ENCODE measurements around the gene PEAR1.

The PEAR1 gene

DNA sequence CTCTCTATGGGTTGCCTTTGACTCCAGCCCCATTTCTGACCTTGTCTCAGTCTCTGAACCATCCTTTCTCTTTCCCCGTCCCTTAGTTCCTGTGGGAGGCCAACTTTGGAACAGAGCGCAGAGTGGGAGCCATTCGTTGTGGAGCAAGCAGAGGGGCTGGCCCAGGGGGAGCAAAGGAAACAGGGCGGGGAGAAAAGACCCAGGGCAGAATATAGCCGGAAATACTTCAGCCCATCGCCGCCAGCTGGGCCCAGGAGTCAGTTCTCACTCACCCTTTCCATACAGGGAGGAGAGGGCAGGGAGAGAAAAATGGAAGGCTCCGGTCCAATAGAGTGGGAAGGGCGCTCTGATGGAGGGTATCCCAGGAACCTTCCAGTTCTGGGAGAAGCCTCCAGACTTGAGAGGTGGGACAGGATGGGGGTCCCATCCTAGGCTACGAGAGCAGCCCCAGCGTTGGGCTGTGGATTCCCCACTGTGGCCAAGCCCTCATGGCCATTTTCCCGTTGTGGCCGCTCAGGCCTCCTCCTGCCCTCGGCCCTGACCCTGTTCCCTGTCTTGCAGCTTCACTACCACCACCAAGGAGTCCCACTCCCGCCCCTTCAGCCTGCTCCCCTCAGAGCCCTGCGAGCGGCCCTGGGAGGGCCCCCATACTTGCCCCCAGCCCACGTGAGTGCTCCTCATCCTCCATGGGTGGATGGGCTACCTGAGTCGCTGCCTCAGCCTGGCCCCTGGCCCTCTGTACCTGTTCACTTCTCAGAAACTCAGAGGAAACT is 10.9 kb downstream of the PEAR1 start:
- DNase-seq (ENCODE audit: insufficient read length, low spot score) (no peak), FAIRE-seq (no peak)
- no peak for TF ChIP-seq POLR2A (IDR thresholded peaks at IDR 0.05; ENCODE audit: low read depth, low read length)
- no peak for TF ChIP-seq SPI1 (IDR thresholded peaks at IDR 0.05; ENCODE audit: low read depth, low read length)
- TF ChIP-seq TAF1 (IDR thresholded peaks at IDR 0.05; ENCODE audit: low read depth, low read length): no peak
- no peak for TF ChIP-seq PAX5 (IDR thresholded peaks at IDR 0.05; ENCODE audit: insufficient read depth, low read length, severe bottlenecking)
- TF ChIP-seq POLR2AphosphoS5 (IDR thresholded peaks at IDR 0.05; ENCODE audit: low read depth, low read length): no peak
- no peak for TF ChIP-seq POU2F2 (IDR thresholded peaks at IDR 0.05; ENCODE audit: low read depth, low read length)

GRCh38 chr1:156905176-156905575 is 11.7 kb downstream of the PEAR1 start:
- TF ChIP-seq PAX5 (IDR thresholded peaks at IDR 0.05; ENCODE audit: insufficient read depth, low read length, severe bottlenecking) (no peak), POLR2AphosphoS5 (IDR thresholded peaks at IDR 0.05; ENCODE audit: low read depth, low read length) (no peak), TAF1 (IDR thresholded peaks at IDR 0.05; ENCODE audit: low read depth, low read length) (no peak), POLR2A (IDR thresholded peaks at IDR 0.05; ENCODE audit: low read depth, low read length) (no peak), POU2F2 (IDR thresholded peaks at IDR 0.05; ENCODE audit: low read depth, low read length) (no peak), SPI1 (IDR thresholded peaks at IDR 0.05; ENCODE audit: low read depth, low read length) (no peak)
- DNase-seq (ENCODE audit: insufficient read length, low spot score) (no peak), FAIRE-seq (no peak)

GRCh38 chr1:156905651-156906050 is 12.1 kb downstream of the PEAR1 start:
- DNase-seq (ENCODE audit: insufficient read length, low spot score) (no peak), FAIRE-seq (no peak)
- TF ChIP-seq POLR2AphosphoS5 (IDR thresholded peaks at IDR 0.05; ENCODE audit: low read depth, low read length) (no peak), PAX5 (IDR thresholded peaks at IDR 0.05; ENCODE audit: insufficient read depth, low read length, severe bottlenecking) (no peak), SPI1 (IDR thresholded peaks at IDR 0.05; ENCODE audit: low read depth, low read length) (no peak), TAF1 (IDR thresholded peaks at IDR 0.05; ENCODE audit: low read depth, low read length) (no peak), POU2F2 (IDR thresholded peaks at IDR 0.05; ENCODE audit: low read depth, low read length) (no peak), POLR2A (IDR thresholded peaks at IDR 0.05; ENCODE audit: low read depth, low read length) (no peak)

GRCh38 chr1:156906206-156906906 is 12.8 kb downstream of the PEAR1 start:
- TF ChIP-seq TAF1 (IDR thresholded peaks at IDR 0.05; ENCODE audit: low read depth, low read length) (no peak), SPI1 (IDR thresholded peaks at IDR 0.05; ENCODE audit: low read depth, low read length) (no peak), POLR2AphosphoS5 (IDR thresholded peaks at IDR 0.05; ENCODE audit: low read depth, low read length) (no peak), PAX5 (IDR thresholded peaks at IDR 0.05; ENCODE audit: insufficient read depth, low read length, severe bottlenecking) (no peak), POU2F2 (IDR thresholded peaks at IDR 0.05; ENCODE audit: low read depth, low read length) (no peak), POLR2A (IDR thresholded peaks at IDR 0.05; ENCODE audit: low read depth, low read length) (no peak)
- DNase-seq (ENCODE audit: insufficient read length, low spot score) (no peak), FAIRE-seq (no peak)

GRCh38 chr1:156908541-156908940 is 15.0 kb downstream of the PEAR1 start:
- no peak for DNase-seq (ENCODE audit: insufficient read length, low spot score)
- FAIRE-seq: no peak
- no peak for TF ChIP-seq SPI1 (IDR thresholded peaks at IDR 0.05; ENCODE audit: low read depth, low read length)
- no peak for TF ChIP-seq PAX5 (IDR thresholded peaks at IDR 0.05; ENCODE audit: insufficient read depth, low read length, severe bottlenecking)
- TF ChIP-seq POLR2AphosphoS5 (IDR thresholded peaks at IDR 0.05; ENCODE audit: low read depth, low read length): no peak
- no peak for TF ChIP-seq TAF1 (IDR thresholded peaks at IDR 0.05; ENCODE audit: low read depth, low read length)
- TF ChIP-seq POU2F2 (IDR thresholded peaks at IDR 0.05; ENCODE audit: low read depth, low read length): no peak
- TF ChIP-seq POLR2A (IDR thresholded peaks at IDR 0.05; ENCODE audit: low read depth, low read length): no peak

- FAIRE-seq (no peak), DNase-seq (ENCODE audit: insufficient read length, low spot score) (no peak)
Measured at GRCh38 chr1:156908955-156909354, 15.4 kb downstream of the PEAR1 start.

GRCh38 chr1:156909671-156910070 is 16.2 kb downstream of the PEAR1 start:
- no peak for DNase-seq (ENCODE audit: insufficient read length, low spot score)
- no peak for FAIRE-seq
- TF ChIP-seq POLR2AphosphoS5 (IDR thresholded peaks at IDR 0.05; ENCODE audit: low read depth, low read length): no peak
- TF ChIP-seq SPI1 (IDR thresholded peaks at IDR 0.05; ENCODE audit: low read depth, low read length): no peak
- no peak for TF ChIP-seq TAF1 (IDR thresholded peaks at IDR 0.05; ENCODE audit: low read depth, low read length)
- TF ChIP-seq POLR2A (IDR thresholded peaks at IDR 0.05; ENCODE audit: low read depth, low read length): no peak
- no peak for TF ChIP-seq POU2F2 (IDR thresholded peaks at IDR 0.05; ENCODE audit: low read depth, low read length)
- no peak for TF ChIP-seq PAX5 (IDR thresholded peaks at IDR 0.05; ENCODE audit: insufficient read depth, low read length, severe bottlenecking)

More at GRCh38 chr1:156908955-156909354, 15.4 kb downstream of the PEAR1 start:
- TF ChIP-seq POU2F2 (IDR thresholded peaks at IDR 0.05; ENCODE audit: low read depth, low read length) (no peak), PAX5 (IDR thresholded peaks at IDR 0.05; ENCODE audit: insufficient read depth, low read length, severe bottlenecking) (no peak), TAF1 (IDR thresholded peaks at IDR 0.05; ENCODE audit: low read depth, low read length) (no peak), SPI1 (IDR thresholded peaks at IDR 0.05; ENCODE audit: low read depth, low read length) (no peak), POLR2A (IDR thresholded peaks at IDR 0.05; ENCODE audit: low read depth, low read length) (no peak), POLR2AphosphoS5 (IDR thresholded peaks at IDR 0.05; ENCODE audit: low read depth, low read length) (no peak)

GRCh38 chr1:156910309-156910782 is 16.8 kb downstream of the PEAR1 start:
- FAIRE-seq (peak; percentile 23), DNase-seq (ENCODE audit: insufficient read length, low spot score) (peak; percentile 81)
- no peak for TF ChIP-seq TAF1 (IDR thresholded peaks at IDR 0.05; ENCODE audit: low read depth, low read length)
- no peak for TF ChIP-seq SPI1 (IDR thresholded peaks at IDR 0.05; ENCODE audit: low read depth, low read length)
- TF ChIP-seq PAX5 (IDR thresholded peaks at IDR 0.05; ENCODE audit: insufficient read depth, low read length, severe bottlenecking): no peak
- TF ChIP-seq POLR2AphosphoS5 (IDR thresholded peaks at IDR 0.05; ENCODE audit: low read depth, low read length): no peak
- no peak for TF ChIP-seq POU2F2 (IDR thresholded peaks at IDR 0.05; ENCODE audit: low read depth, low read length)
- TF ChIP-seq POLR2A (IDR thresholded peaks at IDR 0.05; ENCODE audit: low read depth, low read length): no peak
